ENCODE measurements around the gene USP34. TPM values are rescaled to one million over a fixed set of nuclear protein-coding genes. Genes with fewer than 3 reads are reported as not detected.

USP34 gene
- total RNA-seq, 6 experiments from 2014 or later: 50.3 to 65.4 (median 58.5) TPM

GRCh38 chr2:61295981-61296380, 174.9 kb downstream of the USP34 start:
- Mint-ChIP-seq H3K27ac (no peak overlapping the region), H3K9me3 (no peaks in the 10 kb centered on the region), H3K27me3 (ENCODE audit: insufficient read depth) (peaks cover 1% of the 10 kb centered on the region; the same call in 1 of the 2 replicates), H3K36me3 (ENCODE audit: low read depth) (peaks cover 32% of the 10 kb centered on the region), H3K4me1 (ENCODE audit: low read depth) (peaks cover 37% of the 10 kb centered on the region), H3K4me3 (no peak overlapping the region)
- TF ChIP-seq, protein P1, sequence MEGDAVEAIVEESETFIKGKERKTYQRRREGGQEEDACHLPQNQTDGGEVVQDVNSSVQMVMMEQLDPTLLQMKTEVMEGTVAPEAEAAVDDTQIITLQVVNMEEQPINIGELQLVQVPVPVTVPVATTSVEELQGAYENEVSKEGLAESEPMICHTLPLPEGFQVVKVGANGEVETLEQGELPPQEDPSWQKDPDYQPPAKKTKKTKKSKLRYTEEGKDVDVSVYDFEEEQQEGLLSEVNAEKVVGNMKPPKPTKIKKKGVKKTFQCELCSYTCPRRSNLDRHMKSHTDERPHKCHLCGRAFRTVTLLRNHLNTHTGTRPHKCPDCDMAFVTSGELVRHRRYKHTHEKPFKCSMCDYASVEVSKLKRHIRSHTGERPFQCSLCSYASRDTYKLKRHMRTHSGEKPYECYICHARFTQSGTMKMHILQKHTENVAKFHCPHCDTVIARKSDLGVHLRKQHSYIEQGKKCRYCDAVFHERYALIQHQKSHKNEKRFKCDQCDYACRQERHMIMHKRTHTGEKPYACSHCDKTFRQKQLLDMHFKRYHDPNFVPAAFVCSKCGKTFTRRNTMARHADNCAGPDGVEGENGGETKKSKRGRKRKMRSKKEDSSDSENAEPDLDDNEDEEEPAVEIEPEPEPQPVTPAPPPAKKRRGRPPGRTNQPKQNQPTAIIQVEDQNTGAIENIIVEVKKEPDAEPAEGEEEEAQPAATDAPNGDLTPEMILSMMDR (IDR thresholded peaks at IDR 0.05): no peak
- no peak for DNase-seq

DNA sequence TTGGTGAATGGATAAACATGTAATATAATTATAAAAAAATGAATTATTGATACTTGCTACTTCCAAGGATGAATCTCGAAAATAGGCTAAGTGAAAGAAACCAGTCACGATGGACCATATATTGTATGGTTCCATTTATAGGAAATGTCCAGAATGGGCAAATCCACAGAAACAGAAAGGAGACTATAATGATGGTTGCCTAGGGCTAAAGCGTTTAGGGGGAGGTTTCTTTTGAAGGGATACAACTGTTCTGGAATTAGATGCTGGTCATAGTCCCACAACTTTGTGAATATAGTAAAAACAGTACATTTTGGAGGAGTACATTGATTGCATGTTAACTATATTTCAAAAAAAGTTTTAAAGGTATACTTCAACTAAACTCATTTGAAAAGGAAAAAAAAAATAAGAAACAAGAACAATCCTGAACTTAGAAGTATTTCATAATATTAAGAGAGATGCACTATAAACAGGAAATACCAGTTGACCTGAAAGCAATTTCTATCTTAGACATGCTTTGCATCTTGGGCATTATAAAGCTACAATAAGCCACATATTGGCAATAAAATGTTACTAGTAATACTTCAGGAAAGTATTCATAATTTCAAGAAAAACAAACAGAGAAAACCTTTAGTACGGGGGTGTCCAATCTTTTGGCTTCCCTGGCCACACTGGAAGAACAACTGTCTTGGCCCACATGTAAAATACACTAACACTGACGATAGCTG, 178.9 kb downstream of the USP34 start:
- Mint-ChIP-seq H3K4me1 (ENCODE audit: low read depth) (peaks cover 34% of the 10 kb centered on the region), H3K9me3 (no peaks in the 10 kb centered on the region), H3K27me3 (ENCODE audit: insufficient read depth) (no peaks in the 10 kb centered on the region), H3K36me3 (ENCODE audit: low read depth) (peaks cover 42% of the 10 kb centered on the region), H3K27ac (peak overlapping the region; percentile 28), H3K4me3 (no peak overlapping the region)
- no peak for DNase-seq
- TF ChIP-seq, protein P1 (IDR thresholded peaks at IDR 0.05): no peak

- Mint-ChIP-seq H3K4me1 (ENCODE audit: low read depth) (peaks cover 27% of the 10 kb centered on the region), H3K27ac (no peak overlapping the region), H3K9me3 (no peaks in the 10 kb centered on the region), H3K36me3 (ENCODE audit: low read depth) (peaks cover 27% of the 10 kb centered on the region), H3K4me3 (no peak overlapping the region), H3K27me3 (ENCODE audit: insufficient read depth) (no peaks in the 10 kb centered on the region)
- TF ChIP-seq, protein P1 (IDR thresholded peaks at IDR 0.05): no peak
- DNase-seq: no peak
Observed at GRCh38 chr2:61288070-61288841, 182.6 kb downstream of the USP34 start.

GRCh38 chr2:61287254-61287653, 183.6 kb downstream of the USP34 start:
- Mint-ChIP-seq H3K4me3 (no peak overlapping the region; the same call in 1 of the 2 replicates), H3K27ac (no peak overlapping the region), H3K27me3 (ENCODE audit: insufficient read depth) (no peaks in the 10 kb centered on the region), H3K9me3 (no peaks in the 10 kb centered on the region), H3K36me3 (ENCODE audit: low read depth) (peaks cover 27% of the 10 kb centered on the region), H3K4me1 (ENCODE audit: low read depth) (peaks cover 19% of the 10 kb centered on the region)
- DNase-seq: no peak
- TF ChIP-seq, protein P1 (IDR thresholded peaks at IDR 0.05): no peak

- no peaks in the 10 kb centered on the region for H3K9me3 Mint-ChIP-seq
- no peak overlapping the region for H3K4me3 Mint-ChIP-seq
- no peaks in the 10 kb centered on the region for H3K4me1 Mint-ChIP-seq (ENCODE audit: low read depth)
- DNase-seq: no peak
- H3K27ac Mint-ChIP-seq: no peak overlapping the region
- H3K36me3 Mint-ChIP-seq (ENCODE audit: low read depth): peaks cover 12% of the 10 kb centered on the region
- TF ChIP-seq, protein P1 (IDR thresholded peaks at IDR 0.05): no peak
- H3K27me3 Mint-ChIP-seq (ENCODE audit: insufficient read depth): no peaks in the 10 kb centered on the region
Observed at GRCh38 chr2:61283443-61284160, 187.3 kb downstream of the USP34 start.

Measured in HFFc6 (cell line).